Common myeloid progenitor, CD34-positive (primary cell): ENCODE data around the gene ACSL6.
A peak's percentile ranks its signal among the peaks of the same experiment; 100 is the strongest.

Experiments used
- CTCF ChIA-PET: fragments of 350-600 bp; sonication (Branson Sonifier 250); formaldehyde crosslinking; loops from one replicate; lab custom pipeline; 2021; ENCODE audit warnings: antibody characterized with exemption; lab: Charles Lee
- POLR2A ChIA-PET: fragments of 350-600 bp; sonication (Branson Sonifier 250); formaldehyde crosslinking; loops from one replicate; lab custom pipeline; 2021; ENCODE audit warnings: antibody characterized with exemption; lab: Charles Lee
- DNase-seq, 3 donors: peaks; one replicate each; pipeline versions ENCODE4 v3.0.0 to v3.0.0-alpha.2; 2013
- H3K27ac ChIP-seq, 2 experiments: 1 replicate in 1 of 2; 2 replicates in 1 of 2; pipeline ENCODE4 v1.7.0; 2013; ENCODE audit warnings: inconsistent platforms in 2 of 2, low read length in 2 of 2, mild to moderate bottlenecking in 2 of 2, low read depth in 1 of 2, moderate library complexity in 1 of 2; ENCODE audit not compliant: severe bottlenecking in 2 of 2, insufficient read depth in 1 of 2, poor library complexity in 1 of 2
- H3K27me3 ChIP-seq, 5 experiments: replicated peaks in 2 of 5; 1 replicate in 3 of 5; 2 replicates in 2 of 5; pipeline versions ENCODE4 v1.6.1 to v1.7.0; 2013; ENCODE audit warnings: low read length in 4 of 5, mild to moderate bottlenecking in 2 of 5, moderate library complexity in 2 of 5, inconsistent platforms in 1 of 5; ENCODE audit not compliant: insufficient read depth in 5 of 5, control insufficient read depth in 4 of 5
- H3K36me3 ChIP-seq, 4 experiments: 1 replicate in 2 of 4; 2 replicates in 2 of 4; pipeline versions ENCODE4 v1.6.1 to v1.7.0; 2013; ENCODE audit warnings: low read length in 3 of 4, control low read depth in 1 of 4, mild to moderate bottlenecking in 1 of 4; ENCODE audit not compliant: control insufficient read depth in 4 of 4, insufficient read depth in 4 of 4
- H3K4me1 ChIP-seq, 4 experiments: 1 replicate in 3 of 4; 2 replicates in 1 of 4; pipeline versions ENCODE4 v1.6.1 to v1.7.1; 2013; ENCODE audit warnings: low read length in 3 of 4, mild to moderate bottlenecking in 3 of 4, control low read depth in 1 of 4, inconsistent platforms in 1 of 4, moderate library complexity in 1 of 4; ENCODE audit not compliant: control insufficient read depth in 4 of 4, insufficient read depth in 4 of 4; ENCODE audit errors: control extremely low read depth in 1 of 4
- H3K4me3 ChIP-seq, 7 experiments: 1 replicate in 4 of 7; 2 replicates in 3 of 7; pipeline versions ENCODE4 v1.5.1 to v1.7.0; 2013; ENCODE audit warnings: mild to moderate bottlenecking in 7 of 7, low read length in 6 of 7, moderate library complexity in 6 of 7, inconsistent platforms in 2 of 7, low read depth in 2 of 7, control low read depth in 1 of 7; ENCODE audit not compliant: insufficient read depth in 4 of 7, control insufficient read depth in 1 of 7; ENCODE audit errors: extremely low read depth in 1 of 7
- H3K9me3 ChIP-seq, 5 experiments: 1 replicate in 4 of 5; 2 replicates in 1 of 5; pipeline versions ENCODE4 v1.6.1 to v1.7.1; 2013; ENCODE audit warnings: low read length in 4 of 5, mild to moderate bottlenecking in 2 of 5, inconsistent platforms in 1 of 5, low read depth in 1 of 5, moderate library complexity in 1 of 5; ENCODE audit not compliant: control insufficient read depth in 4 of 5, insufficient read depth in 2 of 5; ENCODE audit errors: control extremely low read depth in 1 of 5
- WGBS: methylation state at CpG from one replicate; pipeline ENCODE4 v1.1.5; 2013; ENCODE audit not compliant: insufficient coverage; 5-methylcytosine and 5-hydroxymethylcytosine counted together

ACSL6 gene

GRCh38 chr5:131994533-131995226 is 16.8 kb downstream of the ACSL6 start:
- Histone ChIP-seq H3K27me3 (peaks cover 0 to 3% (median 0%) of the 10 kb centered on the region in 5 experiments), H3K27ac (no peak overlapping the region), H3K4me3 (no peak overlapping the region), H3K36me3 (no peaks in the 10 kb centered on the region), H3K4me1 (peaks cover 3 to 38% (median 29%) of the 10 kb centered on the region in 4 experiments), H3K9me3 (no peaks in the 10 kb centered on the region)
- CTCF ChIA-PET, result interaction anchor here (0.6 kb wide), 1 partner anchor 405 kb away, joined by 3 read pairs; no protein-coding TSS in a partner anchor
- WGBS, result 78% methylated on average over 7 of the region's 7 CpGs
- POLR2A ChIA-PET, result no interaction called here
- DNase-seq, result peak in 2 of 3 donors; percentile 41 to 63

- DNase-seq, result no peak
- ChIA-PET POLR2A (no interaction called here), CTCF (interaction anchor here (3.0 kb wide), 1 partner anchor 12 kb away, joined by 11 read pairs; no protein-coding TSS in a partner anchor)
- no peak overlapping the region for H3K4me3 ChIP-seq
- 97% methylated on average over 6 of the region's 7 CpGs for WGBS
- no peak overlapping the region for H3K27ac ChIP-seq
- H3K27me3 ChIP-seq, result peaks cover 0 to 3% (median 0%) of the 10 kb centered on the region in 5 experiments
- H3K36me3 ChIP-seq, result no peaks in the 10 kb centered on the region
- no peaks in the 10 kb centered on the region for H3K9me3 ChIP-seq
- H3K4me1 ChIP-seq, result peaks cover 3 to 32% (median 24%) of the 10 kb centered on the region in 4 experiments
Measured at GRCh38 chr5:131994090-131994489, 17.4 kb downstream of the ACSL6 start.

- Histone ChIP-seq H3K27me3 (peaks cover 0 to 3% (median 0%) of the 10 kb centered on the region in 5 experiments), H3K27ac (no peak overlapping the region), H3K4me3 (no peak overlapping the region), H3K4me1 (peaks cover 3 to 28% (median 22%) of the 10 kb centered on the region in 4 experiments), H3K9me3 (no peaks in the 10 kb centered on the region), H3K36me3 (no peaks in the 10 kb centered on the region)
- CTCF ChIA-PET, result interaction anchor here (1.7 to 3.0 kb wide), 2 partner anchors 11 to 14 kb away, joined by 7 to 11 read pairs; no protein-coding TSS in a partner anchor
- 93% methylated on average over 3 of the region's 4 CpGs for WGBS
- no peak for DNase-seq
- POLR2A ChIA-PET, result interaction anchor here (0.7 kb wide), 1 partner anchor 10 kb away, joined by 3 read pairs; no protein-coding TSS in a partner anchor
Measured at GRCh38 chr5:131993676-131994075, 17.8 kb downstream of the ACSL6 start.

GRCh38 chr5:131992370-131992769 is 19.1 kb downstream of the ACSL6 start:
- ChIA-PET POLR2A (no interaction called here), CTCF (interaction anchor here (1.7 to 3.0 kb wide), 2 partner anchors 10 to 16 kb away, joined by 7 to 11 read pairs; no protein-coding TSS in a partner anchor)
- no peak for DNase-seq
- 93% methylated on average over 4 of the region's 5 CpGs for WGBS
- Histone ChIP-seq H3K9me3 (no peaks in the 10 kb centered on the region), H3K4me3 (no peak overlapping the region), H3K36me3 (no peaks in the 10 kb centered on the region), H3K27me3 (peaks cover 0 to 3% (median 0%) of the 10 kb centered on the region in 5 experiments), H3K4me1 (peaks cover 3 to 15% (median 10%) of the 10 kb centered on the region in 4 experiments), H3K27ac (no peak overlapping the region)

GRCh38 chr5:131991593-131992324 is 19.7 kb downstream of the ACSL6 start:
- ChIA-PET POLR2A (interaction anchor here (0.6 kb wide), 1 partner anchor 204 kb away, joined by 4 read pairs; no protein-coding TSS in a partner anchor), CTCF (interaction anchor here (1.0 to 3.0 kb wide), 3 partner anchors 9 to 18 kb away, joined by 3 to 11 read pairs (median 7); no protein-coding TSS in a partner anchor)
- H3K27ac ChIP-seq, result no peak overlapping the region
- H3K9me3 ChIP-seq, result no peaks in the 10 kb centered on the region
- H3K36me3 ChIP-seq, result no peaks in the 10 kb centered on the region
- H3K27me3 ChIP-seq, result peaks cover 0 to 3% (median 0%) of the 10 kb centered on the region in 5 experiments
- 76% methylated on average over 9 of the region's 10 CpGs for WGBS
- no peak overlapping the region for H3K4me3 ChIP-seq
- DNase-seq, result no peak
- H3K4me1 ChIP-seq, result peaks cover 0 to 9% (median 4%) of the 10 kb centered on the region in 4 experiments

- ChIA-PET CTCF (interaction anchor here (0.6 kb wide), 1 partner anchor 18 kb away, joined by 3 read pairs; no protein-coding TSS in a partner anchor), POLR2A (no interaction called here)
Measured at GRCh38 chr5:131990716-131991115, 20.7 kb downstream of the ACSL6 start.

More at GRCh38 chr5:131990716-131991115, 20.7 kb downstream of the ACSL6 start:
- Histone ChIP-seq H3K27ac (no peak overlapping the region), H3K9me3 (no peaks in the 10 kb centered on the region), H3K36me3 (no peaks in the 10 kb centered on the region), H3K27me3 (peaks cover 0 to 3% (median 0%) of the 10 kb centered on the region in 5 experiments), H3K4me3 (no peak overlapping the region), H3K4me1 (peaks cover 0 to under 1% (median 0%) of the 10 kb centered on the region in 4 experiments)
- DNase-seq, result no peak
- WGBS, result 97% methylated on average over 11 of the region's 13 CpGs
